ENCODE measurements around the gene SYNPO2.

Gene SYNPO2

DNA sequence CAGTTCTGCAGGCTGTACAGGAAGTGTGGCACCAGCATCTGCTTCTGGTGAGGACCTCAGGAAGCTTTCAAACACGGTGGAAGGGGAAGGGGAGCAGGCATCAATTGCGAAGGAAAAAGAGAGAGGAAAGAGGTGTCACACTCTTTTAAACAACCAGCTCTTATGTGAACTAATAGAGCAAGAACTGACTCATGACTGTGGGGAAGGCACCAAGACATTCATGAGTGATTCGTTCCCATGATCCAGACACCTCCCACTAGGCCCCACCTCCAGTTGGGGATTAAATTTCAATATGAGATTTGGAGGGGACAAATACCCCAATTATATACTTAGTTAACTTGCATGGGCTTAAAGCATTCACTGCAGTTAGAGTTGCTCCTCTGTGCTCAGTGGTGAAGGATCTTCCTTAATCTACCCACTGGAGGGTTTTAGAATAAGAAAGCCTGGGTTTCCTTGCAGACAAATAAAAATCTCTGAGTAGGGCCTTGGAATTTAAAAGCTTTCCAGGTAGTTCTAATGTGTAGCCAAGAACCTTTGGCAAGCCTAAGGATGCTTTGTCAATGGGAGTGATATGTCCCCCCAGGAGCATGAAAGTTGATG, 60.0 kb downstream of the SYNPO2 start:
- Histone ChIP-seq H3K36me3 (no peaks in the 10 kb centered on the region), H3K27ac (peak overlapping the region; percentile 78 to 87), H3K9me3 (no peaks in the 10 kb centered on the region), H3K4me1 (peaks cover 0 to 96% (median 30%) of the 10 kb centered on the region in 4 donors), H3K4me3 (no peak overlapping the region), H3K27me3 (no peaks in the 10 kb centered on the region)
- TF ChIP-seq, protein P1, sequence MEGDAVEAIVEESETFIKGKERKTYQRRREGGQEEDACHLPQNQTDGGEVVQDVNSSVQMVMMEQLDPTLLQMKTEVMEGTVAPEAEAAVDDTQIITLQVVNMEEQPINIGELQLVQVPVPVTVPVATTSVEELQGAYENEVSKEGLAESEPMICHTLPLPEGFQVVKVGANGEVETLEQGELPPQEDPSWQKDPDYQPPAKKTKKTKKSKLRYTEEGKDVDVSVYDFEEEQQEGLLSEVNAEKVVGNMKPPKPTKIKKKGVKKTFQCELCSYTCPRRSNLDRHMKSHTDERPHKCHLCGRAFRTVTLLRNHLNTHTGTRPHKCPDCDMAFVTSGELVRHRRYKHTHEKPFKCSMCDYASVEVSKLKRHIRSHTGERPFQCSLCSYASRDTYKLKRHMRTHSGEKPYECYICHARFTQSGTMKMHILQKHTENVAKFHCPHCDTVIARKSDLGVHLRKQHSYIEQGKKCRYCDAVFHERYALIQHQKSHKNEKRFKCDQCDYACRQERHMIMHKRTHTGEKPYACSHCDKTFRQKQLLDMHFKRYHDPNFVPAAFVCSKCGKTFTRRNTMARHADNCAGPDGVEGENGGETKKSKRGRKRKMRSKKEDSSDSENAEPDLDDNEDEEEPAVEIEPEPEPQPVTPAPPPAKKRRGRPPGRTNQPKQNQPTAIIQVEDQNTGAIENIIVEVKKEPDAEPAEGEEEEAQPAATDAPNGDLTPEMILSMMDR (IDR thresholded peaks at IDR 0.05), result no peak
- intact Hi-C loops (cut with DNase I; ENCODE audit: low total_unique reads), result no loop called here
- no peak for DNase-seq

DNA sequence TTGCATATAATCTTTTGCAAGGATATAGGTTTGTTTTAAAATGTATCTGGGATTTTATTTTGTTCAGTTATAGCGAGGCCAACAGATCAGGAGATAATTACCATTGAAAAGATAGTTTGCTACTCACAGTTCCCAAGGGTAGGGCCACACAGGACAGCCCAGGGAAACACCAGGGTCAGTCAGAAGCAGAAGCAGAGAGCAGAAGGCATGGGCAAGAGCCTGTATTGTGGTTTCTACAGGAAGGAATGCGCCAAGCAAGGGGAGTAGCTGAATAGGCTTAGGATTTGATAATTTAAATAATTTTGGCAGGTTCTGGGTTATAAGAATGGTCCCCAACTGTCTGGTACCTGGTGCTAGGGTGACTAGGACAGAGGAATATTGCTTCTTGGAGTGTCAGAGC, 61.6 kb downstream of the SYNPO2 start:
- Histone ChIP-seq H3K27me3 (no peaks in the 10 kb centered on the region), H3K4me1 (peaks cover 0 to 97% (median 30%) of the 10 kb centered on the region in 4 donors), H3K4me3 (no peak overlapping the region), H3K27ac (peak overlapping the region; percentile 62 to 87), H3K36me3 (no peaks in the 10 kb centered on the region), H3K9me3 (no peaks in the 10 kb centered on the region)
- DNase-seq, result no peak
- intact Hi-C loops (cut with DNase I; ENCODE audit: low total_unique reads), result no loop called here
- TF ChIP-seq, protein P1 (IDR thresholded peaks at IDR 0.05), result no peak

DNA sequence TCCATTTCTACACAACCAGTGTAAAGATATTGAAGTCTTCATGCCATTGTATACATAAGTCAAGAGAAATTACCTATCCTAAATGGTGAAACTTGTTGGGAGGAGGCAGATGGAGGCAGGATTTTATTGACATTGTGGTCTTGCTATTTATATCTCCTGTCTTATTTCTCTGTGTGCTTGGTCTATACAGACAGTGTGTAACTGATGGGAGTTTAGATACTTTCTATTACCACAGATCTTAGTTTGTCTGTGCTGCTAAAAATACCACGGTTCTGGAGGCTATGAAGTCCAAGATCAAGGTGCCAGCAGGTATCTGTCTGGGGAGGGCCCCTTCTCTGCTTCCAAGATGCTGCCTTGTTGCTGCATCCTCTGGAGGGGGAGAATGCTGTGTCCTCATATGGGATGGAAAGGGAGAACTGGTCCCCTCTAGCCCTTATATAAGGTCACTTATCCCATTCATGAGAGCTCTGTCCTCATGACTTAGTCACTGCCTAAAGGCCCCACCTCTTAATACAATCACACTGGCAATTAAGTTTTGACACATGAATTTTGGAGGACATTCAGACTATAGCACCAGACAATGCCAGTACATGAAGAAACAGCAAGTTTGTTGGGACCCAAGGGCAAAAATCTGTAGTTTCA, 62.4 kb downstream of the SYNPO2 start:
- TF ChIP-seq, protein P1 (IDR thresholded peaks at IDR 0.05), result no peak
- peak overlapping the region; percentile 62 to 87 for H3K27ac ChIP-seq
- intact Hi-C loops (cut with DNase I; ENCODE audit: low total_unique reads), result no loop called here
- H3K27me3 ChIP-seq, result no peaks in the 10 kb centered on the region
- no peaks in the 10 kb centered on the region for H3K9me3 ChIP-seq
- H3K4me1 ChIP-seq, result peaks cover 0 to 99% (median 37%) of the 10 kb centered on the region in 4 donors
- H3K4me3 ChIP-seq, result no peak overlapping the region
- DNase-seq, result no peak
- H3K36me3 ChIP-seq, result no peaks in the 10 kb centered on the region

DNA sequence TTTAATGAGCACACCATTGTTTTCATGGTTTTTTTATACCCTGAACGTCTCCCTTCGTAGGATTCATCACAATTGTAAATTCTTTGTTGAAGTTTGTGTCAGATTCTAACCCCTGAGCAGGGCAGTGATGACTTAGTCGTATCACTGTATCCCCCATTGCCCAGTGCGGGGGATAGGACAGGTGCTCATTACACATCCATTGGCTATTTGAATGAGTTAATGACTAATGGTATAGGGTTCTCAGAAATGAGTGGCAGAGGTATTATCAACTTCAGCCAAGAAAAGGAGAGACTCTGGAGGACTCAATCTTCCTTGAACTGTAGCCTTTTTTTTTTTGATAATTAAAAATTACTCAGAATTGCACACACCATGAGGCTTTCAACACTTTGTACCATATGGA, 64.6 kb downstream of the SYNPO2 start:
- H3K4me1 ChIP-seq, result peaks cover 0 to 99% (median 48%) of the 10 kb centered on the region in 4 donors
- H3K4me3 ChIP-seq, result no peak overlapping the region
- H3K27ac ChIP-seq, result peak overlapping the region; percentile 62 to 87
- H3K36me3 ChIP-seq, result no peaks in the 10 kb centered on the region
- TF ChIP-seq, protein P1 (IDR thresholded peaks at IDR 0.05), result no peak
- intact Hi-C loops (cut with DNase I; ENCODE audit: low total_unique reads), result no loop called here
- H3K9me3 ChIP-seq, result no peaks in the 10 kb centered on the region
- H3K27me3 ChIP-seq, result no peaks in the 10 kb centered on the region
- no peak for DNase-seq

DNA sequence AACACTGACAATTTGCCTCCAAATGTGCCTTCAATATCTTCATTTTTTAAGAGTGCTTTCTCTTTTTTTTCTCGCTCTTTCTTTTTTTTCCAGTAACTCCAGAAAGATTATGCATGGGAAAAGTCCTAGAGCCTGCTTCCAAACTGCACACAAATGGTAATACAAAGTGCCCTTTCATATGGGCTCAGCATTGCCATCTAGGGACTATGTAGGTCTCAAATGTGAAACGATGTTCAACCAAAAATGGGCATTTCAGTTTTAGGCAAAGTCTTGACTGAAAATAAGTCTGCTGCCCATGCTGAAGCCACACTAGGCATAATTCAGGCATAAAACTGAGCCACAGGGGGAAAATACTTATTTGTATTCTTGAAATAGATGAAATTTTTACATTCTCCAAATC, 65.6 kb downstream of the SYNPO2 start:
- no peaks in the 10 kb centered on the region for H3K27me3 ChIP-seq
- peaks cover 0 to 99% (median 48%) of the 10 kb centered on the region in 4 donors for H3K4me1 ChIP-seq
- H3K9me3 ChIP-seq, result no peaks in the 10 kb centered on the region
- H3K36me3 ChIP-seq, result no peaks in the 10 kb centered on the region
- TF ChIP-seq, protein P1 (IDR thresholded peaks at IDR 0.05), result peak in 1 of 2 experiments; percentile 24
- intact Hi-C loops (cut with DNase I; ENCODE audit: low total_unique reads), result no loop called here
- DNase-seq, result no peak
- H3K27ac ChIP-seq, result peak overlapping the region; percentile 62 to 87
- H3K4me3 ChIP-seq, result no peak overlapping the region

Data from tibial artery (tissue), 4 donors.